ENCODE measurements around the gene TEC.
A peak's percentile ranks its signal among the peaks of the same experiment; 100 is the strongest.

TEC gene

DNA sequence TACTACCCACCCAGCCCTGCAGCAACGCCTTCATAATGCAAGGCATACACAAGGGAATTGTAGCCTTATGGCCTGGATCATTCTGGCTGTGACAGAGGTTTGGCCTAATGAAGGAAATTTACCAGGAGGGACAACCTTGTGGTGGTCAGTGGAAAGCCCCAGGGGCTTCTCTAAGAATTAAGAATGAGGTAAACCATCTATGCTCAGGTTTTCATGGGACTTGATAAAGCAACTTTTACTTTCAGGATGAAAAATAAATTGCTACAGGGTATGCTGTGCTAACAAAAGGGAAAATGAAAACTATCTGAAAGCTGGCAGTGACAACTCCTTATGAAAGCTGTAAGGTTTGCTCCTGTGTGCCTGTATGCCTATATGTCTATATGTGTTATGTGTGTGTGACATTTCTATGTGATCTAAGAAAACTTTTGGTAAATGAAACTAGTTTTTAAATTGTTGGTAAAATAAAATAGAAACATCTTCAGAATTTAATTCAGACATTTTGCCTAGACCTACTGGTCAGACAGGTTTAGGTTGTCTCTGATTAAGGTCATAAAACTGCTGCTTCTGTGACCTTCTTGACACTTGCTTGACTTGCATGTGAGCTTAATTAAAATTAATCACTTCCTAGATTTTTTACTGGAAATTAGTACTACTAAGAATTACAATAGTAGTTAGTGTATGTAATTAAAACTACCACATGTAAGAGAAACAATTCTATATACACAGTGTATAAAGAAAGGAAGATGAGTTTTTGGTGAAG, 115.7 kb downstream of the TEC start:
- no peak for ATAC-seq
- no peaks in the 10 kb centered on the region for H3K4me1 Mint-ChIP-seq
- no peaks in the 10 kb centered on the region for H3K27me3 Mint-ChIP-seq
- no peak overlapping the region for H3K27ac Mint-ChIP-seq
- H3K9me3 Mint-ChIP-seq, result peaks cover 11% of the 10 kb centered on the region
- H3K4me3 Mint-ChIP-seq, result no peak overlapping the region
- peaks cover 70% of the 10 kb centered on the region for H3K36me3 Mint-ChIP-seq

DNA sequence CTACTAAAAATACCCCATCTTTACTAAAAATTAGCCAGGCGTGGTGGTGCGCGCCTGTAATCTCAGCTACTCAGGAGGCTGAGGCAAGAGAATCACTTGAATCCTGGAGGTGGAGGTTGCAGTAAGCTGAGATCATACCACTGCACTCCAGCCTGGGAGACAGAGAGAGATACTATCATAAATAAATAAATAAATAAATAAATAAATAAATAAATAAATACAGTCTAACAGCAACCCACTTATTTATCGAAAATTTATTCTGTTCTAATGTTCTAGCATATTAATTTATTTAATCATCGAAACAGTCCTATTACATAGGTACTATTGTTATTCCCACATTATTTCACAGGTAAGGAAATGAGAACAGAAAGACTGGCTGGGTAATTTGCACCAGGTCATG, 117.4 kb downstream of the TEC start:
- no peaks in the 10 kb centered on the region for H3K4me1 Mint-ChIP-seq
- H3K9me3 Mint-ChIP-seq, result peaks cover 5% of the 10 kb centered on the region
- H3K27me3 Mint-ChIP-seq, result no peaks in the 10 kb centered on the region
- ATAC-seq, result no peak
- no peak overlapping the region for H3K27ac Mint-ChIP-seq
- no peak overlapping the region for H3K4me3 Mint-ChIP-seq
- H3K36me3 Mint-ChIP-seq, result peaks cover 65% of the 10 kb centered on the region

DNA sequence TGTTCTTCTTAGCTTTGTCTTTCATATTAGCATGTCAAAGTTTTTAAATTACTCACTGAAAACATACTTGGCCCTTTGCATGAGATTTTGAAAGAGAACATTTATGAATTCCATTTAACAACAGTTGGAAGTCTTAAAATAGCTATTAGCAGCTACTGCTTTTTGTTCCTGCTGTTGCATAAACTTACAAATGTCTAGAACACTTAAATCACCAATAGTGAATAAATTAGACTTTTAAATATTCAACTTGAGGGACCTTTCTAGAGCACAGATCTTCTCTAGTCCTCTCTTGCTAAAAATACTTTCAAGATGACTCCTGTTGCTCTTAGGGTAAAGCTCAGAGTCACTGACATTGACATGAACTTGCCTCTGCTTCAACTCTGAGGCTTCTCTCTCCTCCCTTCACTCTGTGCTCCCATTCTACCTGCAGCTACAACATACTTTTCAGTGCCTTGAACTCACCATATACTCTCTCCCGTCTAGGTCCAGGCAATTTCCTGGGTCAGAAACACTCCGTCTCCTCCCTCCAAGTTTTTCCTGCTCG, 119.7 kb downstream of the TEC start:
- Mint-ChIP-seq H3K9me3 (peaks cover 4% of the 10 kb centered on the region), H3K36me3 (peaks cover 55% of the 10 kb centered on the region), H3K4me1 (no peaks in the 10 kb centered on the region), H3K27me3 (no peaks in the 10 kb centered on the region), H3K27ac (no peak overlapping the region), H3K4me3 (no peak overlapping the region)
- ATAC-seq, result no peak

DNA sequence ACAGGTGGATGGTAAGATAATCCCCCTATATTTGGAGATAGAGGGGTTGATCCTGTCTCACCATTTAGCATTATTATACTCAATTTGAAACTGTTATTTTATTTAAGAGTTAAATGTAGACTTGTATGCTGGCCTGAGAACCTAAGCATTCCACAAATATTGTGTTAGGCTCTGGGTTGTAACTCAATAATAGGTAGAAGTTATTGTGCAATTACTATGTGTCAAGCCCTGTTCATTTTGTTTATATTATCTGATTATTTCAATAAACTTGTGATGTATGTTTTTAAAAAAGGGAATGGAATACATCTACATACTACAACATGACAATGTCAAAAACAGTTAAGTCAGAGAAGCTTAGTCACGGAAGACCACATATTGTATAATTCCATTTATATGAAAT, 122.0 kb downstream of the TEC start:
- no peak overlapping the region for H3K4me3 Mint-ChIP-seq
- no peaks in the 10 kb centered on the region for H3K4me1 Mint-ChIP-seq
- no peak for ATAC-seq
- peaks cover 54% of the 10 kb centered on the region for H3K36me3 Mint-ChIP-seq
- H3K9me3 Mint-ChIP-seq, result no peaks in the 10 kb centered on the region
- no peak overlapping the region for H3K27ac Mint-ChIP-seq
- H3K27me3 Mint-ChIP-seq, result no peaks in the 10 kb centered on the region

DNA sequence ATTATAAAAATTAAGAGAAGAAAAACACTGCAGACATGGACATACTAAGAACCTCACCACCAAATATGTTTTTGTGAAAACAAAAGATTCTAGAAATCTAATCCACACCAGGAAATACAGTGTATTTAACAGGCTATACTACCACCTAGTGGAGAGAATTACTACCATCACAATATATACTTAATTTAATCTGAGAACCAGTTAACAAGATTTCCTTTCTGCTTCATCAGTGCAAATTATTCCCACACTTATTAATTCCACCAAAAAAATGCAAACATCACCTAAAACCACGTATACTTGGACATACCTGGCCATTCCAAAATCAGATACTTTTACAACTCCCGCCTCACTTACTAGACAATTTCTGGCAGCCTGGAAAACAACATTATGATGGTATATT, 128.6 kb downstream of the TEC start:
- Mint-ChIP-seq H3K9me3 (no peaks in the 10 kb centered on the region), H3K4me3 (no peak overlapping the region), H3K36me3 (peaks cover 63% of the 10 kb centered on the region), H3K27ac (no peak overlapping the region), H3K4me1 (peaks cover 40% of the 10 kb centered on the region), H3K27me3 (no peaks in the 10 kb centered on the region)
- no peak for ATAC-seq

DNA sequence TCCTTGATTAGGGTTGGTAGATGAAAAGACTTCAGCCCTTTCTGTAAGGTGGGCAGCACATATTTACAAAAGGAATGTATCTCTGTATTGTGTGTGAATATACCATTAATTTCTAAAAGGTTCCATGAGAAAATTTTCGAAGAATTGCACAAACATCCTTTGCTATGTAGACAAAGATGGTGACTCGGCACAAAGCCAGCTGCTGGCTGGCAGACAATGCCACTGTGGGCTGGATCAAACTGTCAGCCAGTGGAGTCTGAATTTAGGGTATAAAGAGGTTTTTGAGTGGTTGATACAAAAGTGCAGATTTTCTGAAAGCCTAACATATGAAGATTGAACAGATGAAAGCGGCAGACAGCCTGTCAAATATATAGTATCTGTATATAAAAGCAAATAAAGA, 129.9 kb downstream of the TEC start:
- H3K4me1 Mint-ChIP-seq, result peaks cover 40% of the 10 kb centered on the region
- H3K27me3 Mint-ChIP-seq, result no peaks in the 10 kb centered on the region
- no peaks in the 10 kb centered on the region for H3K9me3 Mint-ChIP-seq
- peaks cover 66% of the 10 kb centered on the region for H3K36me3 Mint-ChIP-seq
- H3K4me3 Mint-ChIP-seq, result no peak overlapping the region
- no peak for ATAC-seq
- H3K27ac Mint-ChIP-seq, result peak overlapping the region; percentile 61

DNA sequence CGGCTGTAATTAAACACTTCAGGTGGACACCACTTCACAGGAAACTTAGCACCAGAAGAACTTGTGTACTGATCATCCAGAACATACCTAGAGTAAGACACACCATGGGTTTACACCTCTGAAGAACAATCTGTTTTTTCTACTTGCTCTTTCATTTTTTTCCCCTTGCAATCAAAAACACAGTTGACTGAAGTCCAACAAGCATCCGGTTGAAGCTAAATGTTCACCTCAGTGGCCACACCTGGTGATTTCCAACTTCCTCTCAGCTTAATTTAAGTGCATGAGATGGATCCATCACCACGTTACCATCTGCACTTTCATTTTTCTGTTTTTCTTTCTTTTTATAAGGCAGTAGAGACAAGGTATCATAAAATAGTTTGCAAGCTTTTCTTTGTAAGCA, 130.7 kb downstream of the TEC start:
- ATAC-seq, result peak; percentile 75
- H3K27ac Mint-ChIP-seq, result peak overlapping the region; percentile 61
- H3K4me3 Mint-ChIP-seq, result no peak overlapping the region
- peaks cover 60% of the 10 kb centered on the region for H3K36me3 Mint-ChIP-seq
- H3K4me1 Mint-ChIP-seq, result peaks cover 40% of the 10 kb centered on the region
- no peaks in the 10 kb centered on the region for H3K9me3 Mint-ChIP-seq
- H3K27me3 Mint-ChIP-seq, result no peaks in the 10 kb centered on the region

DNA sequence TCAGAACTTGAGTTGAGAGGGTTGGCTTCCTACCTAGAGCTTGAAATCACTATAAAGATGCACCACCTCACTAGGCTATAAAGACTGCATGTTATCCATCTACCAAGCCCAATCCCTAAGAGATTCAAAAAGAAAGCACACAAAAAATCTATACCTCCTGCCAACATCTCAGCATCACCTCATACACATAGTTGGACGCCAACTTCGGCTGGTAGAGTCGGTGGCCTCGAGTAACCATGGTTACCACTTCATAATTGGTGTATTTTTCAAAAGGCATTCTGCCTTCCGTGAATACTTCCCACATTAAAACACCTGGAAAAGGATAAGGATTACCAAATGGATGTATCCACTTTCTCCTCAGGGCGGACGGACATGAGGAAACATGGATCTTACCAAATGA, 131.1 kb downstream of the TEC start:
- Mint-ChIP-seq H3K4me3 (no peak overlapping the region), H3K27ac (peak overlapping the region; percentile 61), H3K4me1 (peaks cover 40% of the 10 kb centered on the region), H3K36me3 (peaks cover 60% of the 10 kb centered on the region), H3K27me3 (no peaks in the 10 kb centered on the region), H3K9me3 (no peaks in the 10 kb centered on the region)
- ATAC-seq, result no peak

DNA sequence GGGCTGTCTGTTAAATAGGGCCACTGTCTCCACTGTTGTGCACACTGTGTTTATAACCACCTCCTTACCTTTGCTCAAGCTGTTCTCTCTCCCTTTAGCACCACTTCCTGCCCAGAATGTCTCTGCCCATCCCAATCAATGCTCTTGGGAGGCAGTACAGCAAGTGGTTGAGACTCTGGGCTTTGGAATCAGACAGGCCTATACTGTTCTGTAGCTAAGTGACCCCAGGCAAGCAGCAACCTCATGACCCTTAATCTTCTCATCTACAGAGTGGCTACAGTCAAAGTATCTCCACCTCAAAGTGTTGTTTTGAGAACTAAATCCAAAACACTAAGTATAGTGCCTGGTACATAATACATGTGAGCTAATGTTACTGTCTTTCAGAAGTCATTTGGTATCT, 131.8 kb downstream of the TEC start:
- Mint-ChIP-seq H3K36me3 (peaks cover 54% of the 10 kb centered on the region), H3K4me3 (no peak overlapping the region), H3K27me3 (no peaks in the 10 kb centered on the region), H3K9me3 (no peaks in the 10 kb centered on the region), H3K4me1 (peaks cover 40% of the 10 kb centered on the region), H3K27ac (no peak overlapping the region)
- no peak for ATAC-seq

DNA sequence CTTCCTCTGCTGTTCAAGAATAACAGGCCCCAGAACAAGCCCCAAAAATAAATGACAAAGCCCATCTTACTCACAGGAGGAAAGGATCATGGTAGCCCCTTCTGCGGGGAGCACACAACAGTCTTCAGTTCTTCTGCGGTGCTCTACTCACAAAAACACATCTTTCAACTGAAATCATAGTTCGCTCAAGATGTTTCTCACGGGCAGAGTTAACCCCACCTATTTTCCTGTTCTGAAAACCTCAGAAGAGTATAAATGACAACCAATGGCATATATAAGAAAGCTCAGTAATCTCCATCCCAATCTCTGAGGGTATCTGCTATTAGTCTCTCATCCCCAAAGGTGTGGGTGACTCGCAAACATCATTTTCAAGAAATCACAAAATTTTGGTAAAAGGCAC, 135.6 kb downstream of the TEC start, which contains the start of gene TXK:
Gene TXK, minus strand, starts transcription at position 170 of the 400 bp plus-strand sequence. Its CDS starts 80 bp downstream, at position 90.
- Mint-ChIP-seq H3K4me1 (peaks cover 16% of the 10 kb centered on the region), H3K27ac (no peak within 1 kb of the TSS), H3K9me3 (no peaks in the 10 kb centered on the region), H3K36me3 (peaks cover 39% of the 10 kb centered on the region), H3K4me3 (no peak within 1 kb of the TSS), H3K27me3 (no peaks in the 10 kb centered on the region)
- ATAC-seq, result no peak

DNA sequence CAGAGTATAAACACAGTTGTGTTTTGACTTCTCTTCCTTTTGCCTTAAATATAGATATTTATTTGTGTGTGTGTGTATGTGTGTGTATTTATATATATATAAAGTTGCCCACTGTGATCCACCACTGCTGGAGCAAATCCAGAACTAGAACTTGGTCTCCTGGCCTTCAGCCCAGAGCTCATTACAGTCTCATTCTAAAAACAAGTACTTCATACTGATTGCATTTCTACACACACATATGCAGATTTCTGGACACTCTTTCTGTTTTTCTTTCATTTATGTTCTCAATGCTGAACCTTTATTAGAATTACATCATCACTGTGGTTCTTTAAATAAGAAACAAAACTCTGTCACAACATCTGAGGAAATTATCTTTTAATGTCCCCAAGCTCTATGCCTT, 136.0 kb downstream of the TEC start:
- Mint-ChIP-seq H3K4me3 (no peak overlapping the region), H3K36me3 (peaks cover 36% of the 10 kb centered on the region), H3K9me3 (no peaks in the 10 kb centered on the region), H3K27me3 (no peaks in the 10 kb centered on the region), H3K27ac (no peak overlapping the region), H3K4me1 (peaks cover 14% of the 10 kb centered on the region)
- no peak for ATAC-seq

DNA sequence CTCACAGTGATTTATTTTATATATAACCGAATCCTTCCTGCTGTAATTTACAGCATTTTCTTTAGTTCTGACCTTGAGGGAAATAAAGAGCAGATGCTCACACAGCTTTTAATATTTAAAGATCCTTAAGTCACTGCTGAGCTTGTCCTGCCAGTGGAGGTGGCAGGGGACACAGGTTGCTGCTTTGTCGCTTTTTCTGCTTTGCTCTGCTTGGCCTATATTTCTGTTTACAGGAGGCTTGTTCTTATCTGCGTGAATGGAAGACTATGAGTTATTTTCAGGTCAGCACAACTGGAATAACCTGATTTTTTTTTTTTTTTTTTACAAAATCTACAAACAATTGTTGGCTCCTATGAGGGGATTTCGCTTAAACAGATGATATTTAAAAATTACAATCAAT, 137.9 kb downstream of the TEC start:
- no peaks in the 10 kb centered on the region for H3K9me3 Mint-ChIP-seq
- H3K4me3 Mint-ChIP-seq, result no peak overlapping the region
- ATAC-seq, result no peak
- peaks cover 16% of the 10 kb centered on the region for H3K4me1 Mint-ChIP-seq
- H3K27ac Mint-ChIP-seq, result no peak overlapping the region
- no peaks in the 10 kb centered on the region for H3K27me3 Mint-ChIP-seq
- peaks cover 20% of the 10 kb centered on the region for H3K36me3 Mint-ChIP-seq

DNA sequence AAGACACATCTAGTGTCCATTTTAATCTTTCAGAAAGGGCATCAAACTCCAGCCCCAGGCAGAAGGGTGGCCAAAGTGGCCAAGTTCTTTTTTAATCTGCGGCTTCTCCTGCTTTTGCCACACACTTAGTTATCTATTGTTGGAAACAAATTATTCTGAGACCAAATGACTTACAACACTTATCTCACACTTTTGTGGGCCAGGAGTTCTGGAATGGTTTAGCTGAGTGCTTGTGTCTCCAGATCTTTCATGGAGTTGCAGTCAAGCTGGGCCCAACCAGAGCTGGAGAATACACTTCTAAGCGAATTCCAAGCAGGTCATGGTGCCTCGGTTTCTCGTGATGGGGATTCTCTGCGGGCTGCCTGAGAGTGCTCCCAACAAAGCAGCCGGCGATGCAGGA, 139.5 kb downstream of the TEC start:
- no peak for ATAC-seq
- H3K4me3 Mint-ChIP-seq, result no peak overlapping the region
- H3K9me3 Mint-ChIP-seq, result no peaks in the 10 kb centered on the region
- H3K27me3 Mint-ChIP-seq, result no peaks in the 10 kb centered on the region
- peaks cover 16% of the 10 kb centered on the region for H3K4me1 Mint-ChIP-seq
- no peak overlapping the region for H3K27ac Mint-ChIP-seq
- H3K36me3 Mint-ChIP-seq, result peaks cover 5% of the 10 kb centered on the region

DNA sequence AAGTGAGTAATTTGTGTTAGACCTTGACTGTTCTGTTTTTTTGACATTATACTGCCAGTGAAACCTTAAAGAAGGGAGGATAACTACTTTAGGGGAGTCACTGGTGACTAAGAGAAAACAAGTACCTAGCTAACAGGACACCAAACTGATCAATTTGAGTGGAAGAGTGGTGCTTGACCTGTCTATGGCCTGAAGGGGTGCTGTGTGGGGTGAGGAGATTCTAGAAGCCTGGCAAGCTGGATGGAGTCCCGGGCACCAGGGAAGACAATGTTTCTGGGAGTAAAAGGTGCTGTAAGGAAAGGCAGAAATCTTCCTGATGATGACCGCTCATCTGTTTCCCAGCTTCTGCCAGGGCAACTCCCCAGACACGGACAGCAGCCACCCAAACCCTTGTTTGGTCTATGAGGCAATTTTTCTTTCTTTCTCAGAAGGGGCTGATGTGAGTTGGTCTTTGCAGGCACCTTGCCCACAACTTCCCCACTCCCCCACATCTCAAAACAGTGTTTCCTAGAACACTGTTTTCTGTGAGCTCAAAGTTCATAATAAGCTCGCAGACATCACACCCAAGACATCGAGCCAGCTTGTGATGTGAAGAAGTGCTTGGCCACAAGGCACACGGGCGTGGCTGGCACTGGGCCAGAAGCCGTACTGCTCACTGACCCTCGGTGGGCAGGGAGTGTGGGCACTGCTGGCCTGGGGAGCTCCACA, 140.2 kb downstream of the TEC start:
- peak overlapping the region; percentile 44 for H3K27ac Mint-ChIP-seq
- H3K4me1 Mint-ChIP-seq, result peaks cover 16% of the 10 kb centered on the region
- peaks cover 3% of the 10 kb centered on the region for H3K27me3 Mint-ChIP-seq
- no peaks in the 10 kb centered on the region for H3K9me3 Mint-ChIP-seq
- ATAC-seq, result no peak
- no peak overlapping the region for H3K4me3 Mint-ChIP-seq
- H3K36me3 Mint-ChIP-seq, result no peaks in the 10 kb centered on the region

DNA sequence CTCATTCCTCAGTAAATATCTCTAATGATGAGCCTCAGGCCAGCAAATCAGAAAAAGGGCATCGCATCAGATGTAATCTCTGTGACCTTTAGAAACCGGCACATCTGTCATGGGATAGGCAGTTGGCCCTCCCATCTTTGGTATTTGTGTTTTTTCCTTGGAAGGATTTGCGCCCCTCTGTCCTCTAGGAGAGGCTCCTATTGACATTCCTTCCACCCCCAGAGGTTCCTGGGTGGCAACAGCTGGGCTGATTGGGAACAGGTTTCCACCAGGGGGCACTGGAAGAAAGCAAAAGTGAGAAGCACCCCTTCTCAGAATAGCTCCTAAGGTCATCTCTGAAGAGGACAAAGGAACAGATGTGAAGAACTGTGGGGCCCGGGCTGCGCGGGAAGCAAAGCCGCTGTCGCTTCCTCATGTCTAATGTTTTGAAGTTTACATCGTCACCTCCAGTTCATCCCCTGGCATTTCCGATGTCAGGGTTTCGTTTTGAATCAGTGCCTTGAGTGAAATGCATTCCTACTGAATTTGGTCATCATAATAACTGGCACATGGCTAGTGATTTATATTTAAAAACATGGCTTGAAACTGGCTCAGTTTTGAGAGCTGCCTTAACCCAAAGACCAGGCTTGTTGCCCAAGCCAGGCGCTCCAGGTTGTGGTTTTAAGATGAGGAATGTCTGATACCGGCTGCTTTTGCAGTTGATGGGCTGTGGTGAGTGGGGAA, 141.8 kb downstream of the TEC start:
- ATAC-seq, result peak; percentile 92
- H3K27ac Mint-ChIP-seq, result no peak overlapping the region
- no peaks in the 10 kb centered on the region for H3K36me3 Mint-ChIP-seq
- no peaks in the 10 kb centered on the region for H3K9me3 Mint-ChIP-seq
- no peak overlapping the region for H3K4me3 Mint-ChIP-seq
- peaks cover 15% of the 10 kb centered on the region for H3K27me3 Mint-ChIP-seq
- H3K4me1 Mint-ChIP-seq, result peaks cover 16% of the 10 kb centered on the region

Data from stimulated activated memory B cell treated with anti-CD40 and anti-IgM and Interleukin-4, amounts not matched to agents 10 μg/mL and 1 μg/mL and 100 μg/mL, for 72 hours (primary cell).